ENCODE measurements around the gene RGL1. TPM values are rescaled to one million over a fixed set of nuclear protein-coding genes. Genes with fewer than 3 reads are reported as not detected.

The RGL1 gene
- total RNA-seq, 2 experiments from 2014 or later: 2.0 TPM

GRCh38 chr1:183932412-183932811 lies 127.5 kb downstream of the RGL1 start:
- no peaks in the 10 kb centered on the region for H3K4me1 Mint-ChIP-seq
- CTCF ChIA-PET: interaction anchor here (1.4 kb wide), 2 partner anchors 10 to 15 kb away, joined by 3 read pairs; no protein-coding TSS in a partner anchor
- ATAC-seq: no peak
- H3K27ac Mint-ChIP-seq: no peak overlapping the region
- no peaks in the 10 kb centered on the region for H3K36me3 Mint-ChIP-seq (ENCODE audit: low read depth)
- intact Hi-C loops (cut with DNase I, micrococcal nuclease): loop anchor here in 1 of 2 experiments (10.0 kb wide), 1 partner anchor 62 kb away; no protein-coding TSS in a partner anchor
- POLR2A ChIA-PET: no interaction called here
- no peaks in the 10 kb centered on the region for H3K27me3 Mint-ChIP-seq
- no peak overlapping the region for H3K4me3 Mint-ChIP-seq
- DNase-seq: no peak
- H3K9me3 Mint-ChIP-seq (ENCODE audit: low read depth): no peaks in the 10 kb centered on the region

- no peak for DNase-seq
- intact Hi-C loops (cut with DNase I, micrococcal nuclease): loop anchor here in 1 of 2 experiments (10.0 kb wide), 1 partner anchor 61 kb away; no protein-coding TSS in a partner anchor
- H3K36me3 Mint-ChIP-seq (ENCODE audit: low read depth): no peaks in the 10 kb centered on the region
- ChIA-PET POLR2A (no interaction called here), CTCF (interaction anchor here (0.7 to 1.4 kb wide), 2 partner anchors 11 to 728 kb away, joined by 3 read pairs; no protein-coding TSS in a partner anchor)
- H3K4me3 Mint-ChIP-seq: no peak overlapping the region
- no peaks in the 10 kb centered on the region for H3K4me1 Mint-ChIP-seq
- no peak overlapping the region for H3K27ac Mint-ChIP-seq
- no peaks in the 10 kb centered on the region for H3K27me3 Mint-ChIP-seq
- no peaks in the 10 kb centered on the region for H3K9me3 Mint-ChIP-seq (ENCODE audit: low read depth)
- no peak for ATAC-seq
Observed at GRCh38 chr1:183933528-183934179, 128.7 kb downstream of the RGL1 start.

- Mint-ChIP-seq H3K27ac (no peak overlapping the region), H3K9me3 (ENCODE audit: low read depth) (no peaks in the 10 kb centered on the region), H3K4me3 (no peak overlapping the region), H3K27me3 (no peaks in the 10 kb centered on the region), H3K36me3 (ENCODE audit: low read depth) (no peaks in the 10 kb centered on the region), H3K4me1 (no peaks in the 10 kb centered on the region)
- intact Hi-C loops (cut with DNase I, micrococcal nuclease): loop anchor here in 1 of 2 experiments (10.0 kb wide), 1 partner anchor 60 kb away; no protein-coding TSS in a partner anchor
- no peak for DNase-seq
- ChIA-PET POLR2A (no interaction called here), CTCF (no interaction called here)
- no peak for ATAC-seq
Observed at GRCh38 chr1:183934314-183934713, 129.4 kb downstream of the RGL1 start.

GRCh38 chr1:183936009-183936408 lies 131.1 kb downstream of the RGL1 start:
- ChIA-PET CTCF (interaction anchor here (1.3 kb wide), 2 partner anchors 21 to 281 kb away, joined by 3 to 4 read pairs; no protein-coding TSS in a partner anchor), POLR2A (interaction anchor here (0.7 kb wide), 1 partner anchor 242 kb away, joined by 3 read pairs; no protein-coding TSS in a partner anchor)
- Mint-ChIP-seq H3K36me3 (ENCODE audit: low read depth) (no peaks in the 10 kb centered on the region), H3K27ac (no peak overlapping the region), H3K4me1 (no peaks in the 10 kb centered on the region), H3K27me3 (no peaks in the 10 kb centered on the region), H3K9me3 (ENCODE audit: low read depth) (no peaks in the 10 kb centered on the region), H3K4me3 (no peak overlapping the region)
- DNase-seq (no peak), ATAC-seq (no peak)
- intact Hi-C loops (cut with DNase I, micrococcal nuclease): loop anchor here in 1 of 2 experiments (10.0 kb wide), 1 partner anchor 59 kb away; no protein-coding TSS in a partner anchor

- ATAC-seq: no peak
- no peak for DNase-seq
- Mint-ChIP-seq H3K36me3 (ENCODE audit: low read depth) (no peaks in the 10 kb centered on the region), H3K4me3 (no peak overlapping the region), H3K9me3 (ENCODE audit: low read depth) (no peaks in the 10 kb centered on the region), H3K27me3 (no peaks in the 10 kb centered on the region), H3K4me1 (no peaks in the 10 kb centered on the region), H3K27ac (no peak overlapping the region)
- intact Hi-C loops (cut with DNase I, micrococcal nuclease): loop anchor here in 1 of 2 experiments (10.0 kb wide), 1 partner anchor 58 kb away; no protein-coding TSS in a partner anchor
- CTCF ChIA-PET: no interaction called here
- POLR2A ChIA-PET: no interaction called here
Observed at GRCh38 chr1:183936791-183937190, 131.9 kb downstream of the RGL1 start.

GRCh38 chr1:183937611-183938010 lies 132.7 kb downstream of the RGL1 start:
- H3K4me3 Mint-ChIP-seq: no peak overlapping the region
- H3K4me1 Mint-ChIP-seq: no peaks in the 10 kb centered on the region
- POLR2A ChIA-PET: no interaction called here
- no peaks in the 10 kb centered on the region for H3K27me3 Mint-ChIP-seq
- CTCF ChIA-PET: no interaction called here
- intact Hi-C loops (cut with DNase I, micrococcal nuclease): loop anchor here in 1 of 2 experiments (10.0 kb wide), 1 partner anchor 57 kb away; no protein-coding TSS in a partner anchor
- H3K36me3 Mint-ChIP-seq (ENCODE audit: low read depth): no peaks in the 10 kb centered on the region
- ATAC-seq (no peak), DNase-seq (no peak)
- no peak overlapping the region for H3K27ac Mint-ChIP-seq
- H3K9me3 Mint-ChIP-seq (ENCODE audit: low read depth): no peaks in the 10 kb centered on the region

GRCh38 chr1:183941001-183941400 lies 136.1 kb downstream of the RGL1 start:
- Mint-ChIP-seq H3K27me3 (no peaks in the 10 kb centered on the region), H3K27ac (no peak overlapping the region), H3K4me3 (no peak overlapping the region), H3K9me3 (ENCODE audit: low read depth) (no peaks in the 10 kb centered on the region), H3K36me3 (ENCODE audit: low read depth) (no peaks in the 10 kb centered on the region), H3K4me1 (no peaks in the 10 kb centered on the region)
- ATAC-seq (no peak), DNase-seq (no peak)
- ChIA-PET POLR2A (no interaction called here), CTCF (interaction anchor here (1.4 to 3.1 kb wide), 2 partner anchors 14 to 25 kb away, joined by 5 to 12 read pairs; no protein-coding TSS in a partner anchor)
- intact Hi-C loops (cut with DNase I, micrococcal nuclease): no loop called here

- H3K4me3 Mint-ChIP-seq: no peak overlapping the region
- H3K4me1 Mint-ChIP-seq: no peaks in the 10 kb centered on the region
- ChIA-PET CTCF (interaction anchor here (0.8 to 3.1 kb wide), 4 partner anchors 12 to 287 kb away, joined by 3 to 12 read pairs (median 4); no protein-coding TSS in a partner anchor), POLR2A (no interaction called here)
- DNase-seq: no peak
- no peak for ATAC-seq
- no peaks in the 10 kb centered on the region for H3K9me3 Mint-ChIP-seq (ENCODE audit: low read depth)
- H3K36me3 Mint-ChIP-seq (ENCODE audit: low read depth): no peaks in the 10 kb centered on the region
- H3K27me3 Mint-ChIP-seq: no peaks in the 10 kb centered on the region
- H3K27ac Mint-ChIP-seq: no peak overlapping the region
- intact Hi-C loops (cut with DNase I, micrococcal nuclease): no loop called here
Observed at GRCh38 chr1:183942933-183943693, 138.2 kb downstream of the RGL1 start.

GRCh38 chr1:183945428-183946319 lies 140.8 kb downstream of the RGL1 start:
- no peak overlapping the region for H3K27ac Mint-ChIP-seq

GRCh38 chr1:183946320-183946613 lies 141.3 kb downstream of the RGL1 start:
- Mint-ChIP-seq H3K4me3 (no peak overlapping the region), H3K27me3 (no peaks in the 10 kb centered on the region), H3K9me3 (ENCODE audit: low read depth) (no peaks in the 10 kb centered on the region), H3K36me3 (ENCODE audit: low read depth) (no peaks in the 10 kb centered on the region), H3K27ac (no peak overlapping the region), H3K4me1 (no peaks in the 10 kb centered on the region)
- DNase-seq: no peak
- intact Hi-C loops (cut with DNase I, micrococcal nuclease): no loop called here
- ChIA-PET CTCF (interaction anchor here (0.8 to 1.5 kb wide), 2 partner anchors 33 to 262 kb away, joined by 3 to 4 read pairs; no protein-coding TSS in a partner anchor), POLR2A (no interaction called here)
- ATAC-seq: no peak

More at GRCh38 chr1:183945428-183946319, 140.8 kb downstream of the RGL1 start:
- DNase-seq (no peak), ATAC-seq (no peak)
- no peaks in the 10 kb centered on the region for H3K36me3 Mint-ChIP-seq (ENCODE audit: low read depth)
- CTCF ChIA-PET: interaction anchor here (0.8 to 1.5 kb wide), 2 partner anchors 32 to 261 kb away, joined by 3 to 4 read pairs; no protein-coding TSS in a partner anchor
- no peaks in the 10 kb centered on the region for H3K4me1 Mint-ChIP-seq
- no peaks in the 10 kb centered on the region for H3K27me3 Mint-ChIP-seq
- H3K4me3 Mint-ChIP-seq: no peak overlapping the region
- POLR2A ChIA-PET: no interaction called here
- no peaks in the 10 kb centered on the region for H3K9me3 Mint-ChIP-seq (ENCODE audit: low read depth)
- intact Hi-C loops (cut with DNase I, micrococcal nuclease): no loop called here

- Mint-ChIP-seq H3K36me3 (ENCODE audit: low read depth) (no peaks in the 10 kb centered on the region), H3K4me3 (no peak overlapping the region), H3K27me3 (no peaks in the 10 kb centered on the region), H3K9me3 (ENCODE audit: low read depth) (no peaks in the 10 kb centered on the region), H3K27ac (no peak overlapping the region), H3K4me1 (peaks cover 7% of the 10 kb centered on the region)
- ATAC-seq: no peak
- ChIA-PET CTCF (no interaction called here), POLR2A (no interaction called here)
- DNase-seq: no peak
- intact Hi-C loops (cut with DNase I, micrococcal nuclease): no loop called here
Observed at GRCh38 chr1:183947988-183948387, 143.1 kb downstream of the RGL1 start.
